HUDEP-2 (cell line): ENCODE data around the gene JPT2.

ENCODE experiments used
- DNase-seq, 76 experiments: peaks; one replicate each; lab custom pipeline; 2025; ENCODE audit not compliant: unreplicated experiment in 76 of 76; lab: John Stamatoyannopoulos, UW

Gene JPT2, protein sequence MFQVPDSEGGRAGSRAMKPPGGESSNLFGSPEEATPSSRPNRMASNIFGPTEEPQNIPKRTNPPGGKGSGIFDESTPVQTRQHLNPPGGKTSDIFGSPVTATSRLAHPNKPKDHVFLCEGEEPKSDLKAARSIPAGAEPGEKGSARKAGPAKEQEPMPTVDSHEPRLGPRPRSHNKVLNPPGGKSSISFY

DNA sequence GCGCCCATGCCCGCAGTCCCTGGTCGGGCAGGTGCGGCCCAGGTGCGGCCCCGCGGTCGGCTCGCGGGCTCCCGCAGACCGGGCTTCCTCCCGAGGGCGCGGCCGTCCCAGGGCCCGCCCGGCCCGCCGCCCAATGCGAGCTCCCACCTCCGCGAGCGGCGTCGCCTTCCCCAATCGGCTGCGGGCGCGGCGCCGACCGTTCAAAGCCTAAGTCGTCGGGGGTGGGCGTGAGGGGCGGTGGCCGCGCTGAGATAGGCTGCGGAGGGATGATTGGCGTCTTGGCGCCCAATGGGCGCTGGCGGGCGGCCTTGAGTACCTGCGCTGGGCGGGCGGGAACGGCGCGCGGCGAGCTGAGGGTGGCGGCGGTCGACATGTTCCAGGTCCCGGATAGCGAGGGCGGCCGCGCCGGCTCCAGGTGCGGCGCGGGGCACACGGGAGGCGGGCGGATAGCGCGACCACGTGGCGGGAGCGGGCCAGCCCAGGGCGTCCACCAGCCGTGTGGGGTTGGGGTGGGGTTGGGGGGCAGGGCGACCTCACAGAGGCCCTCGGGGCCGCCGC is at the start of gene JPT2:
JPT2 (plus strand) TSS at position 338 of the 558 bp plus-strand sequence; CDS start at position 372, 34 bp downstream.
- peak in 74 of 76 experiments; percentile 46 to 97 (median 91) for DNase-seq

DNA sequence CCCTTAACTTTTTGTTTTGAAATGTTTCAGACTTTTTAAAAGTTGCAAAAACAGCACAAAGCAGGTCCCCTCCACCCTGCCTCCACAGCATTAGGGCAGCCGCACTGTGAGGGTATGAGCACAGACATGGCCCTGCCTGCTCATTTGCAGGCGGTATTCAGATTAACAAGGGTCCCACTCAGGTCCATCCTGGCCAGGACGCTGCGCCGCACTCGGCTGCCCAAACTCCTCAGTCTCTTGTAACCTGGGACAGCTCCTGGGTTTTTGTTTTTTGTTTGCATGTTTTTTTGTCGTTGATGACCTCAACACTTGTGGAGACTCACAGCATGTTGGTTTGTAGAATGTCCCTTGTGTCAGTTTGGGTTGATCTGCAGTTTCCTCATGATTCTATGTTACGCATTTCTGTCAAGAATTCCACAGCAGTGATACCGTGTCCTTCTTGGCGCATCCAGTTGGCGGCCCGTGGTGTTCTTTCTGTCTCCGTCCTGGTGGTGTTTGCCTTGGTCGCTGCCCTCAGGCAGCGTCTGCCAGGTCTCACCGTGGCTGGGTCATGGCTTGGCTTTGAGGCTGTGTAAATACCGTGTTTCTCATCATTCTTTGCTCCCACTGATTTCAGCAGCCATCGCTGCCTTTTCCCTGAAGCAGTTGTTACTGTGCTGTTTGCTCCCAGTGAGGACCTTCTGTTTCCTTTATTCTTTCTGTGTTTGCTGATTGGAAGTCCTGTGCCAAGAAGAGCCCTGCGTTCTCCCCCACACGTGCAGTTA is 47.4 kb upstream of the JPT2 start:
- DNase-seq, result no peak

DNA sequence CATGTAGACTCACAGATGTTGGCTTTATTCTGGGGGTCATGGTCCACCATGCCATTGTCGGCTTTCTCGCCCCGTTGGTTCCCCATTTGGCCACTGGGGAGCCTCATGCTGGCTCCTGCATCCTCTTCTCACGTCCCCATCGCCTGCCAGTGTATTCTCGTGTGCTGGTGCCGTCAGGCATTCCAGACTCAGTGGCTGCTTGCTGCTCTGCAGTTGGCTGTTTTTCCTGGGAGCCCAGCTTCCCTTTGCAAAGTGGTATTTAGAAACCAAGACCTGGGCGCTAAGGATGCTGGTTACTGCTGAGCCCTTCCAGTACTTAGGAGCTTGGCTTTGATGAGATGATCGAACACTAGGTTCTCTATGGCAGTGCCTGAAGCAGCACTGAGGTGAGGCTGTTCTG is 46.8 kb upstream of the JPT2 start:
- no peak for DNase-seq

DNA sequence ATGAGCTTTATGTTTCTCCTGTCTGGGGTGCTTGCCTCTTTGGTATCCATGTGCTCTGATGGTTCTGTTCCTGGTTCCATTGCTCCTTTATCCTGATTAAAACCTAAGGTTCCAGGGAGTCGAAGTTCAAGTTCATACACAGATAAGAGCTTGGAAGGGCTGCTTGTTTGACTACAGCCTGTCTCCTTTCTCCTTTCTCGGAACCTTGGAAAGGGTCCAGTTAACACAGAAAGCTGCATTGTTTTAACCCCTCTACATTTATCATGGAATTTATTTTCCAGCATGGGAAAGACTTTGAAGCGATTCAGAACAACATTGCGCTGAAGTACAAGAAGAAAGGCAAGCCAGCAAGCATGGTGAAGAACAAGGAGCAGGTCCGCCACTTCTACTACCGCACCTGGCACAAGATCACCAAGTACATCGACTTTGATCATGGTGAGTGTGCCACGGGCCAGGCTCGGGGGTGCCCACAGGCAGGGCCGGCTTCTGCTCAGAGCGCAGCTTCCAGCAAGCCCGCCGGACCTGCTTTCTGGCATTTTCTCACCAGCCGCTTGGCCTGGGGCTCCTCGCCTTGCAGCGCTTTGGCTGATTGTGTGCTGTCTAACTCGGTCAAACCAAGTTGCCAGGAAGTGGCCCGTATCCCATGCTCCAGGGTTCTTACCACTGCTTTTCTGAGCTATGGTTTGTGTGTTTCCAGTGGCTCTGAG is 46.0 kb upstream of the JPT2 start:
- no peak for DNase-seq

DNA sequence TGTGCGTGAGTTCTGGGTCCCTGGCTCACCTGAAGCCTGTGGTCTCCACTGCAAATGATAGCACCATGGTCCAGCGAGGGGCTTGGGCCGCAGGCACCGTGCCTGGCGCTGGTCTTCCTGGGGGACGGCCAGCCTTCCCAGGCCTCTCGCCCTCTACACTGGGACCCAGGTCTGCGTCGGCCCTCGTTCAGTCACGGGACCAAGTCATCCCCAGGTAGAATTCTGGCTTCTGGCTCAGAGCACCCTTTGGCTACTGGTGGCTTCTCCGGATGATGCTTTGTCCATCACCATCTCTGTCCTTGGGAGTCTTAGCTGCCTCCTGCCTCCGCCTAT is 45.5 kb upstream of the JPT2 start:
- no peak for DNase-seq

DNA sequence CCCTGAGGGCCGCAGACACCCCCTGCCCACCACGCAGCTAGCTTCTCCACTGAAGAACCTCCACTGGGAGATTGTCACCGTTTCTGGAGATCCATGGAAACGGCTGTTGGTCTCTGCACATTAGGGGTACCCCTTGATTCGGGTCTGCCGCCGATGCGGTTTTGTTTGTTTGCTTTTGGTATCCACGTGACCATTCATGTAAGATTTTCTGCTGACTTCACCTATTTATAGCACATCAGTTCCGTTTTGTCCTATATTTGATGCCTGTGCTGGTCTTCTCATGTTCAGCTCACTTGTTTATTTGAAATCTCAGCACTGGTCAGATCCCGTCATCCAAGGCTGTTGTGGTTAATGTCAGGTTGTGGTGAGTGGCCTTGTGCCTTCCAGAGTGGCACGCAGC is 44.8 kb upstream of the JPT2 start:
- DNase-seq, result no peak

DNA sequence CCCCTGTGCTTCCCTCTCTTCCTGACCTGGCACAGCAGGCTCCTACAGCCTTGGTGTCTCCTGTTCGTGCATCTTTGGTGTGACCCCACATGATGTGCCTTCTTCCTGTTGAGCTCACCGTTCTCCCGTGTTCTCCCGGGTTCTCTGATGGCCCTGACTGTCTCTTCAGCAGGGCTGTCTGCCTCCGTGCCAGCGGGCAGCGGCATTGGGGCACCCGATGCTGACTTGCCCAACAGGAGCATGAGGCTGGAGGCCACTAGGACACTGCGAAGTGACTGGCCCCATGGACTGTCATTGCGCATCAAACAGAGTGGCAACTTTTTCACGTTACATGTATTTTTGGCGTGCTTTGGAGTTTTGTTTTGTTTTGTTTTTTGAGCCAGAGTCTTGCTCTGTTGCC is 43.5 kb upstream of the JPT2 start:
- no peak for DNase-seq

DNA sequence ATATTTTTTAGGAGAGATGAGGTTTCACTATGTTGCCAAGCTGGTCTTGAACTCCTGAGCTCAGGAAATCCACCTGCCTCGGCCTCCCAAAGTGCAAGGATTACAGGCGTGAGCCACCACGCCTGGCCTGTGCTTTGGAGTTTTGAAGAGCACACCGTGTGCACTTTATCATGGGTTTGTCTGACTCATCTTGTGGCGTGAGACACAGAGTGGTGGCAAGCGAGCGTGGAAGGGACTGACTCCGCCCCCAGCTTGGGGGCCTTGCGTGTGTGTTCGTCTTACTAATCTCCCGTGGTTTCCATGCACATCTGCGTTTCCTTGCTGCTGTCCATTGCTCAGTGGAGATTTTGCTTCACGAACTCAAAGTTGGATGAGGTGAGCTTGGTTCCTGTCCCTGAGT is 43.0 kb upstream of the JPT2 start:
- DNase-seq, result no peak

DNA sequence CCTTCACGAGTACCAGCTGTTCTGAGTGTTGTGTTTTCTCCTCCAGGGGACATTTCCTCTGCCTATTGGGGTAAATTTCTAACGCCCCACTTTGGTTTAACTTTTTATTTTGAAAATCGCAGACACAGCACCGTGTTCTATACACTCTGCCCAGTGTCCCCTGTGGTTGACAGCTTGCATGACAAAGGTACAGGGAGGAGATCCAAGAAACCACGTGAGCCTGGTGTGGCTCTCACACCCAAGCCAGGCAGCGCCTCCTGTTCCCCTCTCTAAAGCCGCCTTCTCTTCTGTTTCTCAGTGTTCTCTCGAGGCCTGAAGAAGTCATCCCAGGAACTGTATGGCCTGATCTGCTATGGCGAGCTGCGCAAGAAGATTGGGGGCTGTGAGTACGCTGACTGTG is 40.6 kb upstream of the JPT2 start:
- no peak for DNase-seq

DNA sequence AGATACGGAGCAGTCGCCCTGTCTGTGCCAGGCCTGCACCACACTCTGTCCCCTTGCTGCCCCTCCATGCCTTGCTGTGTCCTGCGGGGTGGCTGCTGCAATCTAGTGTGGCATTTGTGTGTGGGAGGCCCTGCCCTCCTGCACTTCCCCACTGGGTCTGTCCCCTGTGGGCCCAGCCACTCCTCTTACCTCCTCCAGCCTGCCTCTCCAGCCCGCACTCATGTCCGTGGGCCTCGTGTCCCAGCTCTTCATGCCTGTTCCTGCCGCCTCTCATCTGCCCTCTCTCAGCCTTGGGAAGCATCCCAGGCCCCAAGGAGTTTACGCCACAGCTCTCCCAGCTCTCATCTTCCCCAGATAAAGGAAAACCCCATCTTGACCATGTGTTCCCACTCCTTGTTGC is 39.3 kb upstream of the JPT2 start:
- DNase-seq, result no peak

DNA sequence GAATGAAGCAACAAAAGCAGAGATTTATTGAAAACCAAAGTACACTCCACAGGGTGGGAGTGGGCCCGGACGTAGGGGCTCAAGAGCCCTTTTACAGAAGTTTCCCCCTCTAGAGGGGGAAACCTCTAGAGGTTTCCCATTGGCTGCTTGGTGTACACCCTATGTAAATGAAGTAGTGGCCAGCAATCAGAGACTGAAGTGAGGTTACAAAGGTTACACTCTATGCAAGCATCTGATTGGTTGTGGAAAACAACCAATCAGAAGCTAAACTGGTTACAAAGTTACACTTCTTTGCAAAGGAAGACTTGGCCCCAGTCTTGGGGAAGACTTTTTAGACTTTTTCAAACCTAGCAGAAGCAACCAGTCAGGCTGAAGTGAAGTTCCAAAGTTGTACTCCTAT is 38.8 kb upstream of the JPT2 start:
- no peak for DNase-seq

DNA sequence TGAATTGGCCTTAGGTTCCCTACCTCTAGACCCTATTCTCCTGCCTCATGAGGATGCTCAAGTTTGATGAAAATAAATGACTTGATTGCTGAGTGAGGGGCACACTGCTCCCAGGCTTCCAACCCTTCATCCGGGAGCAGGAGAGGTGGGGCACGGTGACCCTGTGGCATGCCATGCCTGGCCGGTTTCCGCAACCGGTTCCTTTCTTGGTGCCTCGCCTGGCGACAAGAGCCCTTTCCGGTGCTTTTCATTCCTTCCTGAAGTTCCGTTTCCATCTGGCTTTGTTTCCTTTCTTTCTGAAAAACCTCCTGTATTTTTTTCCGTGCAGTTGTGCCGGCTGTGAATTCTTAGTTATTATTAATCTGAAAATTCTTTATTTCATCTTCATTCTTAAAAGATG is 38.2 kb upstream of the JPT2 start:
- DNase-seq, result no peak

DNA sequence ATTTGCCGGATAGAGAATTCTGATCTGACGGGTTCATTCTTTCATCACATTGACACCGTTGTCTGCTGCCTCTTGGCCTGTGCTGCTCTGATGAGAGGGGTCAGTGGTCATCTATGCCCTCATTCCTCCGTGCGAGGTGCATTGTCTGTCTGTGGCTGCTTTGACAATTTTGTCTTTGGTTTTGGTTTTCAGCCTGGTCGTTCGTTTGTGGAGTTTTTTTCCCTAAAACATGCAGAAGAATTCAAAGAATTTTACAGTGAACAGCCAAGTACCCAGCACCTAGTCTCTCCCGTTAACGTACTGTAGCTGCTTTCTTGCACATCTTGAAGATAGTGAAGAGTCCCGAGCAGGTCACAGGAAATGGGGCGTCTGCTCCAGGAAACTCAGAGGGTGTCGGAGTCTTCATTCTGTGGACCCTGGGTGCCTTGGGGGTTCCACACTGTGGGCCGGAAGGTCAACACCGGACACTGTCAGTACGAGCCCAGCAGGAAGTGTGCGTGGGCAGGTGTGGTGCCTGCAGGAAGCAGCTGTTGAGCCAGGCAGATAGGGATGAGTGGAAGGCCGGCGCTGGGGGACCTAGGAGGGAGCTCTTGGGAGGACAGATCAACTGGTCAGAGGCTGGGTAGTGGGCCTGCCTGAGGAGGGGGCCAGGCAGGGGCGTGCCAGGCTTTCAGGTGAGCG is 37.7 kb upstream of the JPT2 start:
- no peak for DNase-seq

DNA sequence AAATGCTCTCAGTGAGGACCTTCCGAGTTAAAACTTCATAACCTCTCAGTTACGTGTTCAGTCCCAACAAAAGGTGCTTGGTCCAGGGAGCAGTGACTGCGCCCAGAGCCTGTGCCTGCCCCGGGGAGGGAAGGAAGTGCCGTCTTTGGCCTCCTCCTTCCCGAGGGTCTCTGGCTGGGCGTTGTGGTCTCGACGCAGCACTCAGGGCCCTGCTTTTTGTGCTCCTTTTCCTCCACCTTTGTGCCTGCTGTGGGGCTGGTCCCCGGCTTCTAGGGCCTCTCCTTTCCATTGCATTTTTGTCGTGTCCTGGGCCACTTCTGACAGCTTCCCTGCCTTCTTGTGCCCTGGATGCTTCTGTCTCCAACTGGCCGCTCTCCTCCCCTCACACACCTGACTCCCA is 36.8 kb upstream of the JPT2 start:
- DNase-seq, result no peak

DNA sequence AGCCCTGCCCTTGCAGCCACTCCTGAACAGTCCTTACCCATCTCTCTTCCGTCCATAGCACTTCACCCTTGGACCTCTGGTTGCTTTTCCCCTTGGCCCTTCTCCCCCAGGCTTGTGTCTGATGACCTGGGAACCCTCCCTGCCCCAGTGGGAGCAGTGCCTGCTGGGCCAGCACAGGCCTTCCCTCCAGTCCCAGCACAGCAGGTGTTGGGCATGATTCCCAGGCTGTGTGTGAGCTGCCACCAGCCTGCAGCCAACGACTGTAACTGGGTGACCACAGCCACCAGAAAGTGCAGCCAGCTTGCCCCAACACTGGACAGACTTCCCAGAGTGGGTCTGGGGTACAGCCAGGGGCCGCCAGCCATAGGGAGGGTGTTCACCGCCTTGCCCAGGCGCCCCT is 35.9 kb upstream of the JPT2 start:
- no peak for DNase-seq

DNA sequence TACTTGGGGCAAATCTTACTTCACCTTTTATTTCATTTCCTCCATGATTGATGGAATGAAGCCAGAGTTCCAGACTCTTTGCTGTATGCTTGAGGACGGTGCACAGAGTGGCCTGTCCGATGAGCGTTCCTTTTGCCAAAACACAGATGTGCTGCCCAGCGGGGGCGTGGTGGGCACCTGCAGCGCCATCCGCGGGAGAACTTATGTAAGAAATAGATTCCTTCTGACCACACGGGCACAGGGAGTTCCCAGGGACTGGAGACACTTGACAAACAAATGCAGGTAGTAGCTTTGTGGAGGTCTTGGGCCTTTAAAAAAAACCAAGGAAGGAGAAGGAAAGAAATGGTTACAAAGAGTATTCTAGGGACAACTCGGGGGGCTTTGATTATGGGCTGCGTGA is 35.3 kb upstream of the JPT2 start:
- DNase-seq, result no peak

DNA sequence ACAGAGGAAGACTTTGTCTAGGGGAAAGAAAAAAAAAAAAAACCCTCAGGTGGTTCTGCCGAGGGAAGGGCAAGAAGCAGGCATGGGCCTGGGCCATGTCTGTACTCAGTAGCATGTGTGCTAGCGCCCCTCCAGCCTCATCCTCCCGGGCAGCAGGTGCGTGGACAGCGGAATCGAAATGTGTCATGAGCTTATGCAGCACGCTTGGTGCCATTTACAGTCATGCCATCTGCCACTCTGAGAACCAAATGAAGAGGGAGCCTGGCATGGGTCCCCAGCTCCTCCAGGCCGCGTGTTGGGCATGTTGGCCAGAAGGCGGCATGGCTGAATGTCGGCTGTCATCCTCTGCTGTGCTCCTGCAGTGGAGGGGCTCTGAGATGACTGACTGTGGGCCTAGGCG is 34.6 kb upstream of the JPT2 start:
- DNase-seq, result no peak

DNA sequence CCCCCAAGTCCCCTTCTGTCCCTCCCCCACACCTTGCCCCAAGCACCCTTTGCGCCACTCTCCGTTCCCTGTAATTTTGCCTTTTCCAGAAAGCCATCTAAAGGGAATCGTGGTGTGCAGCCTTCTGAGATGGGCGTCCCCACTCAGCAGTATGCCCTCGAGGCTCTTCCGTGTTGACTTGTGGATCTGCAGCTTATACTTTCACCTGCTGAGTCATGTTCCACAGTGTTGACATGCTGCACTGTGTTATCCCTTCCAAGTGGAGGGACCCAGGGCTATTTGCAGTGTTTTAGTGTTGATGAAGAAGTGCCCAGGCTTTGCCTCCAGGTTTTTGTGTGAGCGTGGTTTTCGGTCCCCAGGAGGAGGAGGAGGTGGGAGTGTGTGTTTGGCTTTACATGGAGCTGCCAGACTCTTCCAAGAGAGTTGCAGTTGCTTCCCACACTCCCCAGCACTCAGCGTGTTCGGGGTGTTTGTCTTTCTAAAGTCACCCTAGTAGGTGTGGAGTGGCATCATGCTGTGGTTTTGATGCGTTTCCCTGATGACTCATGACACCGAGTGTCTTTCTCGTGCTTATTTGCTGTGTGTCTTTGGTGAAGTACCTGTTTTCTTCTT is 32.1 kb upstream of the JPT2 start:
- peak in 11 of 76 experiments; percentile 6 to 36 (median 14) for DNase-seq

DNA sequence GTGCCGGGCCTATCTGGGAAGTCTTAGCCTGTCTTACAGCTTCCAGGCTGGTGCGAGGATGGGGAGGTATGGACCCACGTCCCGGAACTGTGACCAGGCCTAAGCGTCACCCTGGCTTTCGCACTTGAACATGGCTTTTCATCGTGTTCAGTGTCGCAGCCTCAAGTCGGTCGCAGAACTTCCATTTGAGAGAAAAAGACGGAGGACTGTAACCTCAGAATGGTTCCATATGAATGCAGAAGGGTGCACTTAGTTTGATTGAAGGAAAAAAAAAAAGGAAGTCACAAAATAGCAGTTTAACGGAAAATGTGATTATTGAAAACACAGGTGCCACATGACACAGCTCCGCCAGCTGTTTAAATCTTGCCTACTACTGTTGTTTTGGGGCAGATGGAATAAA is 30.2 kb upstream of the JPT2 start:
- no peak for DNase-seq

DNA sequence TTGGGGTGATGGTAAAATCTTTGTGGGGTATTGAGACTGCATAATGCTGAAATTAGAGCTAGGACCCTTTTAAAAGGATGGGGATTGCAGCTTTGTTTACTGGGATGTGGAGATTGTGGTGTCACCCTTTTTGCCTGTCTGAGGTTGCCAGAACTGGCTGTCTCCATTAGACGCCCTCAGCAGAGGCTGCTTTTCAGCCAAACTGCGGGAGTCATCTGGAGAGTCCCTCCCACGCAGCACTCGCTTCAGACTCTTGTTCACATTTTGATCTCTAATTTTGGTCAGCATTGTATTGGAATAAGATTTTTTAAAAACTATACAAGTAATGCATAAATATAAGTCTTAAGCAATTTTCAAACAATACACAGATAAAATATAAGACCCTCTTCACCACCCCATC is 27.9 kb upstream of the JPT2 start:
- no peak for DNase-seq
